Measurements from ENCODE around the gene RSPH10B2. TPM values are rescaled to one million over a fixed set of nuclear protein-coding genes. Genes with fewer than 3 reads are reported as not detected.

The RSPH10B2 gene
- total and polyA plus RNA-seq, 9 of the 15 experiments (the other 6 are each of a cell fraction or from before 2014, with no cell fraction given), result 0.04 to 0.11 (median 0.08) TPM; not detected in 5

- TF ChIP-seq, protein P1, sequence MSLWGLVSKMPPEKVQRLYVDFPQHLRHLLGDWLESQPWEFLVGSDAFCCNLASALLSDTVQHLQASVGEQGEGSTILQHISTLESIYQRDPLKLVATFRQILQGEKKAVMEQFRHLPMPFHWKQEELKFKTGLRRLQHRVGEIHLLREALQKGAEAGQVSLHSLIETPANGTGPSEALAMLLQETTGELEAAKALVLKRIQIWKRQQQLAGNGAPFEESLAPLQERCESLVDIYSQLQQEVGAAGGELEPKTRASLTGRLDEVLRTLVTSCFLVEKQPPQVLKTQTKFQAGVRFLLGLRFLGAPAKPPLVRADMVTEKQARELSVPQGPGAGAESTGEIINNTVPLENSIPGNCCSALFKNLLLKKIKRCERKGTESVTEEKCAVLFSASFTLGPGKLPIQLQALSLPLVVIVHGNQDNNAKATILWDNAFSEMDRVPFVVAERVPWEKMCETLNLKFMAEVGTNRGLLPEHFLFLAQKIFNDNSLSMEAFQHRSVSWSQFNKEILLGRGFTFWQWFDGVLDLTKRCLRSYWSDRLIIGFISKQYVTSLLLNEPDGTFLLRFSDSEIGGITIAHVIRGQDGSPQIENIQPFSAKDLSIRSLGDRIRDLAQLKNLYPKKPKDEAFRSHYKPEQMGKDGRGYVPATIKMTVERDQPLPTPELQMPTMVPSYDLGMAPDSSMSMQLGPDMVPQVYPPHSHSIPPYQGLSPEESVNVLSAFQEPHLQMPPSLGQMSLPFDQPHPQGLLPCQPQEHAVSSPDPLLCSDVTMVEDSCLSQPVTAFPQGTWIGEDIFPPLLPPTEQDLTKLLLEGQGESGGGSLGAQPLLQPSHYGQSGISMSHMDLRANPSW (CRISPR knock-in tag; IDR thresholded peaks at IDR 0.05), result no peak
- TF ChIP-seq, protein P2, sequence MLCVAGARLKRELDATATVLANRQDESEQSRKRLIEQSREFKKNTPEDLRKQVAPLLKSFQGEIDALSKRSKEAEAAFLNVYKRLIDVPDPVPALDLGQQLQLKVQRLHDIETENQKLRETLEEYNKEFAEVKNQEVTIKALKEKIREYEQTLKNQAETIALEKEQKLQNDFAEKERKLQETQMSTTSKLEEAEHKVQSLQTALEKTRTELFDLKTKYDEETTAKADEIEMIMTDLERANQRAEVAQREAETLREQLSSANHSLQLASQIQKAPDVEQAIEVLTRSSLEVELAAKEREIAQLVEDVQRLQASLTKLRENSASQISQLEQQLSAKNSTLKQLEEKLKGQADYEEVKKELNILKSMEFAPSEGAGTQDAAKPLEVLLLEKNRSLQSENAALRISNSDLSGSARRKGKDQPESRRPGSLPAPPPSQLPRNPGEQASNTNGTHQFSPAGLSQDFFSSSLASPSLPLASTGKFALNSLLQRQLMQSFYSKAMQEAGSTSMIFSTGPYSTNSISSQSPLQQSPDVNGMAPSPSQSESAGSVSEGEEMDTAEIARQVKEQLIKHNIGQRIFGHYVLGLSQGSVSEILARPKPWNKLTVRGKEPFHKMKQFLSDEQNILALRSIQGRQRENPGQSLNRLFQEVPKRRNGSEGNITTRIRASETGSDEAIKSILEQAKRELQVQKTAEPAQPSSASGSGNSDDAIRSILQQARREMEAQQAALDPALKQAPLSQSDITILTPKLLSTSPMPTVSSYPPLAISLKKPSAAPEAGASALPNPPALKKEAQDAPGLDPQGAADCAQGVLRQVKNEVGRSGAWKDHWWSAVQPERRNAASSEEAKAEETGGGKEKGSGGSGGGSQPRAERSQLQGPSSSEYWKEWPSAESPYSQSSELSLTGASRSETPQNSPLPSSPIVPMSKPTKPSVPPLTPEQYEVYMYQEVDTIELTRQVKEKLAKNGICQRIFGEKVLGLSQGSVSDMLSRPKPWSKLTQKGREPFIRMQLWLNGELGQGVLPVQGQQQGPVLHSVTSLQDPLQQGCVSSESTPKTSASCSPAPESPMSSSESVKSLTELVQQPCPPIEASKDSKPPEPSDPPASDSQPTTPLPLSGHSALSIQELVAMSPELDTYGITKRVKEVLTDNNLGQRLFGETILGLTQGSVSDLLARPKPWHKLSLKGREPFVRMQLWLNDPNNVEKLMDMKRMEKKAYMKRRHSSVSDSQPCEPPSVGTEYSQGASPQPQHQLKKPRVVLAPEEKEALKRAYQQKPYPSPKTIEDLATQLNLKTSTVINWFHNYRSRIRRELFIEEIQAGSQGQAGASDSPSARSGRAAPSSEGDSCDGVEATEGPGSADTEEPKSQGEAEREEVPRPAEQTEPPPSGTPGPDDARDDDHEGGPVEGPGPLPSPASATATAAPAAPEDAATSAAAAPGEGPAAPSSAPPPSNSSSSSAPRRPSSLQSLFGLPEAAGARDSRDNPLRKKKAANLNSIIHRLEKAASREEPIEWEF (CRISPR knock-in tag; IDR thresholded peaks at IDR 0.05), result no peak
- TF ChIP-seq CBX3 (IDR thresholded peaks at IDR 0.05; ENCODE audit: borderline replicate concordance in 1 of 2, low read length in 2 of 2) (peak in 1 of 2 experiments; percentile 73; a peak in 1 of 3 replicates), MIER1 (IDR thresholded peaks at IDR 0.05; ENCODE audit: low read depth) (peak; percentile 60; the same call in 1 of the 2 replicates), NR2C1 (IDR thresholded peaks at IDR 0.05) (no peak), NR2C1 (tag; IDR thresholded peaks at IDR 0.05) (no peak), TAF15 (IDR thresholded peaks at IDR 0.05; ENCODE audit: low read depth, low read length) (no peak), CBX2 (IDR thresholded peaks at IDR 0.05; ENCODE audit: insufficient read depth, low read length, poor library complexity, severe bottlenecking) (no peak), ZNF77 (CRISPR knock-in tag; IDR thresholded peaks at IDR 0.05) (no peak), SIX5 (IDR thresholded peaks at IDR 0.05; ENCODE audit: borderline replicate concordance in 1 of 2, insufficient read depth in 1 of 2, low read depth in 1 of 2, low read length in 2 of 2) (no peak), JUNB (CRISPR knock-in tag; conservative IDR thresholded peaks at IDR 0.05) (no peak), MED1 (CRISPR knock-in tag; IDR thresholded peaks at IDR 0.05; ENCODE audit: borderline replicate concordance) (no peak)
- TF ChIP-seq, protein P3, sequence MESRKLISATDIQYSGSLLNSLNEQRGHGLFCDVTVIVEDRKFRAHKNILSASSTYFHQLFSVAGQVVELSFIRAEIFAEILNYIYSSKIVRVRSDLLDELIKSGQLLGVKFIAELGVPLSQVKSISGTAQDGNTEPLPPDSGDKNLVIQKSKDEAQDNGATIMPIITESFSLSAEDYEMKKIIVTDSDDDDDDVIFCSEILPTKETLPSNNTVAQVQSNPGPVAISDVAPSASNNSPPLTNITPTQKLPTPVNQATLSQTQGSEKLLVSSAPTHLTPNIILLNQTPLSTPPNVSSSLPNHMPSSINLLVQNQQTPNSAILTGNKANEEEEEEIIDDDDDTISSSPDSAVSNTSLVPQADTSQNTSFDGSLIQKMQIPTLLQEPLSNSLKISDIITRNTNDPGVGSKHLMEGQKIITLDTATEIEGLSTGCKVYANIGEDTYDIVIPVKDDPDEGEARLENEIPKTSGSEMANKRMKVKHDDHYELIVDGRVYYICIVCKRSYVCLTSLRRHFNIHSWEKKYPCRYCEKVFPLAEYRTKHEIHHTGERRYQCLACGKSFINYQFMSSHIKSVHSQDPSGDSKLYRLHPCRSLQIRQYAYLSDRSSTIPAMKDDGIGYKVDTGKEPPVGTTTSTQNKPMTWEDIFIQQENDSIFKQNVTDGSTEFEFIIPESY (CRISPR knock-in tag; IDR thresholded peaks at IDR 0.05), result no peak
- TF ChIP-seq, protein P4, sequence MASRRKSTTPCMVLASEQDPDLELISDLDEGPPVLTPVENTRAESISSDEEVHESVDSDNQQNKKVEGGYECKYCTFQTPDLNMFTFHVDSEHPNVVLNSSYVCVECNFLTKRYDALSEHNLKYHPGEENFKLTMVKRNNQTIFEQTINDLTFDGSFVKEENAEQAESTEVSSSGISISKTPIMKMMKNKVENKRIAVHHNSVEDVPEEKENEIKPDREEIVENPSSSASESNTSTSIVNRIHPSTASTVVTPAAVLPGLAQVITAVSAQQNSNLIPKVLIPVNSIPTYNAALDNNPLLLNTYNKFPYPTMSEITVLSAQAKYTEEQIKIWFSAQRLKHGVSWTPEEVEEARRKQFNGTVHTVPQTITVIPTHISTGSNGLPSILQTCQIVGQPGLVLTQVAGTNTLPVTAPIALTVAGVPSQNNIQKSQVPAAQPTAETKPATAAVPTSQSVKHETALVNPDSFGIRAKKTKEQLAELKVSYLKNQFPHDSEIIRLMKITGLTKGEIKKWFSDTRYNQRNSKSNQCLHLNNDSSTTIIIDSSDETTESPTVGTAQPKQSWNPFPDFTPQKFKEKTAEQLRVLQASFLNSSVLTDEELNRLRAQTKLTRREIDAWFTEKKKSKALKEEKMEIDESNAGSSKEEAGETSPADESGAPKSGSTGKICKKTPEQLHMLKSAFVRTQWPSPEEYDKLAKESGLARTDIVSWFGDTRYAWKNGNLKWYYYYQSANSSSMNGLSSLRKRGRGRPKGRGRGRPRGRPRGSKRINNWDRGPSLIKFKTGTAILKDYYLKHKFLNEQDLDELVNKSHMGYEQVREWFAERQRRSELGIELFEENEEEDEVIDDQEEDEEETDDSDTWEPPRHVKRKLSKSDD (conservative IDR thresholded peaks at IDR 0.05; ENCODE audit: low read length), result no peak
Observed at GRCh38 chr7:6705959-6706665, 47.8 kb upstream of the RSPH10B2 start (continued).
